T-cell (primary cell): ENCODE measurements around the gene ARHGAP6. TPM values are rescaled to one million over a fixed set of nuclear protein-coding genes. Genes with fewer than 3 reads are reported as not detected.

Source experiments
- ATAC-seq, 4 experiments: fragments of 200-7000 bp in 3 of 4; fragments of 150-1000 bp in 1 of 4; cut with Tn5 transposase; replicated peaks in 1 of 4; 1 replicate in 3 of 4; 2 replicates in 1 of 4; pipeline ENCODE4 v1.10.0; 2021; ENCODE audit warnings: moderate library complexity in 3 of 4, mild to moderate bottlenecking in 2 of 4, moderate number of reproducible peaks in 1 of 4
- CTCF ChIA-PET, 2 donors: fragments of 300-600 bp; sonication (Branson Sonifier 250); formaldehyde crosslinking; loops; one replicate each; lab custom pipeline; 2022; ENCODE audit warnings: antibody characterized with exemption in 2 of 2; lab: Charles Lee
- POLR2A ChIA-PET, 2 donors: fragments of 300-600 bp; sonication (Branson Sonifier 250); formaldehyde crosslinking; loops; one replicate each; lab custom pipeline; 2022; ENCODE audit warnings: antibody characterized with exemption in 2 of 2; lab: Charles Lee
- DNase-seq, 35 experiments: peaks; one replicate each; pipeline versions ENCODE4 v3.0.0 to v3.0.0-alpha.2; 2013 to 2023
- H3K27ac ChIP-seq: one replicate; pipeline ENCODE4 v1.5.1; 2013; ENCODE audit warnings: low read length
- H3K27me3 ChIP-seq, 2 experiments: replicated peaks in 1 of 2; 1 replicate in 1 of 2; 2 replicates in 1 of 2; pipeline versions ENCODE4 v1.6.1 to v1.7.0; 2013; ENCODE audit warnings: low read length in 1 of 2, mixed read lengths in 1 of 2; ENCODE audit not compliant: control insufficient read depth in 2 of 2, insufficient read depth in 2 of 2; ENCODE audit errors: extremely low read depth in 1 of 2
- H3K36me3 ChIP-seq, 2 donors: 1 replicate in 1 of 2; 2 replicates in 1 of 2; pipeline versions ENCODE4 v1.6.1 to v1.7.0; 2013; ENCODE audit warnings: low read length in 1 of 2; ENCODE audit not compliant: control insufficient read depth in 2 of 2, insufficient read depth in 1 of 2; ENCODE audit errors: extremely low read depth in 1 of 2
- H3K4me1 ChIP-seq, 2 experiments: 1 replicate in 1 of 2; 2 replicates in 1 of 2; pipeline versions ENCODE4 v1.6.1 to v1.7.0; 2013; ENCODE audit warnings: low read length in 2 of 2, mixed read lengths in 1 of 2; ENCODE audit not compliant: insufficient read depth in 2 of 2, control insufficient read depth in 1 of 2; ENCODE audit errors: extremely low read depth in 1 of 2
- H3K4me3 ChIP-seq, 2 donors: 1 replicate in 1 of 2; 2 replicates in 1 of 2; pipeline versions ENCODE4 v1.5.1 to v1.7.0; 2013; ENCODE audit warnings: mild to moderate bottlenecking in 2 of 2, low read length in 1 of 2, moderate library complexity in 1 of 2; ENCODE audit not compliant: control insufficient read depth in 1 of 2; ENCODE audit errors: extremely low read depth in 1 of 2
- H3K9me3 ChIP-seq: 2 replicates; pipeline ENCODE4 v1.7.0; 2013
- H3K27ac Mint-ChIP-seq, 2 donors: one replicate each; pipeline ENCODE4 v1.8.0; 2020 to 2021; ENCODE audit warnings: mild to moderate bottlenecking in 2 of 2, mixed read lengths in 2 of 2
- H3K27me3 Mint-ChIP-seq, 2 donors: one replicate each; pipeline ENCODE4 v1.8.0; 2021 to 2022; ENCODE audit warnings: mixed read lengths in 2 of 2
- H3K36me3 Mint-ChIP-seq: one replicate; pipeline ENCODE4 v1.8.0; 2021; ENCODE audit warnings: mixed read lengths
- H3K4me1 Mint-ChIP-seq, 3 donors: one replicate each; pipeline ENCODE4 v1.8.0; 2020 to 2022; ENCODE audit warnings: mixed read lengths in 3 of 3, mild to moderate bottlenecking in 1 of 3
- H3K4me3 Mint-ChIP-seq, 3 donors: one replicate each; pipeline ENCODE4 v1.8.0; 2020 to 2022; ENCODE audit warnings: mild to moderate bottlenecking in 3 of 3, mixed read lengths in 3 of 3, moderate library complexity in 3 of 3
- H3K9me3 Mint-ChIP-seq, 3 donors: one replicate each; pipeline ENCODE4 v1.8.0; 2020 to 2022; ENCODE audit warnings: mixed read lengths in 3 of 3
- WGBS: methylation state at CpG from one replicate; pipeline ENCODE4 v1.1.5; 2013; ENCODE audit warnings: missing lambda C conversion rate; ENCODE audit not compliant: insufficient coverage; 5-methylcytosine and 5-hydroxymethylcytosine counted together
- total RNA-seq, 35 experiments: library from RNA in 6 of 35; stranded (reverse) in 6 of 35; fragments of 120-200 nt in 1 of 35; gene quantifications; one replicate each; pipeline versions ENCODE4 v1.2.1 to v1.2.4 and lab custom pipeline; 2013 to 2026

The ARHGAP6 gene
- total RNA-seq, 5 donors from 2014 or later (not counting 1 experiment from before 2014, with no cell fraction given), result 0.09 to 0.13 (median 0.12) TPM; not detected in 2

DNA sequence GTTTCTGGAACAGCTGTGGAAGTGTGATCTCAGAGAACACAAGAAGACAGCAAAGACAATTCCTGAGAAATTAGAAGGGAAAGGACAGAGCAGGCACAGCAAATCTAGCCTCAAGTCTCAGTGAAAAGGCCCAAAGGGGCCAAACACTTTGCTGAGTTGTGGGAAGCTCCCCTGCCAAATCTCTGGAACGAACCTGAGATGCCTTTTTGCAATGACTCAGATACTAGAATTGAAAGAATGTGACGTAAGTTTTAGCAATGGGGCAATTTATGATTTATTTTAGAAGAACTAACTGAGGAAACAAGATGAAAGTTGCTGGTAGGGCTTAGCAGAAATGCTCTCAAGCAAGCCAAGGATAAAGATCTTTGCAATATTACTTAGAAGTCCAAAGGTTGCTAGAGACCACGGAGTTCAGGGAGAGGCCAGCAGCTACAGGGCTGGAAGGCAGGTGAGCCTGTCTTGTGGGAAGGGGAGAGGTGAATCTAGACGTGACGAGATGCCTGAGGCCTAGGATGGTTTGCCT lies 279.7 kb downstream of the ARHGAP6 start:
- Histone ChIP-seq H3K9me3 (no peaks in the 10 kb centered on the region), H3K27ac (no peak overlapping the region), H3K27me3 (no peaks in the 10 kb centered on the region), H3K4me3 (no peak overlapping the region), H3K4me1 (no peaks in the 10 kb centered on the region), H3K36me3 (no peaks in the 10 kb centered on the region)
- Mint-ChIP-seq H3K4me1 (no peaks in the 10 kb centered on the region), H3K36me3 (no peaks in the 10 kb centered on the region), H3K9me3 (no peaks in the 10 kb centered on the region), H3K27ac (no peak overlapping the region), H3K4me3 (no peak overlapping the region), H3K27me3 (peaks cover 0 to 11% of the 10 kb centered on the region in 2 donors)
- ChIA-PET POLR2A (no interaction called here), CTCF (no interaction called here)
- DNase-seq, result no peak
- WGBS, result 83% methylated on average over 1 of the region's 5 CpGs
- no peak for ATAC-seq

DNA sequence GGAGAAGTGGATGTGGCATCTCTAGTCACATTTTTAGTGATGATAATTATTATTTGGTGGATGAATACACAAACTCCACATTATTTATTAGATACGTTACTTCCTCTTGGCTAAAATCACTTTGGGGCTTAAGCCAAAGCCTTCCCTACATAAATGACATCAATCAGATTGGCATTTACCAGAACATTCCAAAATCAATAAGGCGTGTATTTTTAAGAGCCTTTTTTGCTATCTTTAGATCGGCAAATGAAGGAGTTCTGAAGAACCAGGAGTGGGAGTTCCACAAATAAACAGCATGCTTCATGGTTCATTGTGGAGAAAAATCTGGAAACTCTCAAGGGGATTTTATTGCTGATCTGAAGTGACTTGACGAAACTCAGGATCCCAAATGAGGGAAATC lies 282.8 kb downstream of the ARHGAP6 start:
- Mint-ChIP-seq H3K36me3 (no peaks in the 10 kb centered on the region), H3K4me3 (no peak overlapping the region), H3K4me1 (no peaks in the 10 kb centered on the region), H3K9me3 (no peaks in the 10 kb centered on the region), H3K27ac (no peak overlapping the region), H3K27me3 (peaks cover 0 to 15% of the 10 kb centered on the region in 2 donors)
- Histone ChIP-seq H3K4me1 (no peaks in the 10 kb centered on the region), H3K36me3 (no peaks in the 10 kb centered on the region), H3K4me3 (no peak overlapping the region), H3K27ac (no peak overlapping the region), H3K9me3 (no peaks in the 10 kb centered on the region), H3K27me3 (peaks cover 0 to 2% of the 10 kb centered on the region in 2 experiments)
- CTCF ChIA-PET, result no interaction called here
- DNase-seq (no peak), ATAC-seq (no peak)
- no CpG with 5 or more reads among the region's 4 CpGs for WGBS
- POLR2A ChIA-PET, result no interaction called here

DNA sequence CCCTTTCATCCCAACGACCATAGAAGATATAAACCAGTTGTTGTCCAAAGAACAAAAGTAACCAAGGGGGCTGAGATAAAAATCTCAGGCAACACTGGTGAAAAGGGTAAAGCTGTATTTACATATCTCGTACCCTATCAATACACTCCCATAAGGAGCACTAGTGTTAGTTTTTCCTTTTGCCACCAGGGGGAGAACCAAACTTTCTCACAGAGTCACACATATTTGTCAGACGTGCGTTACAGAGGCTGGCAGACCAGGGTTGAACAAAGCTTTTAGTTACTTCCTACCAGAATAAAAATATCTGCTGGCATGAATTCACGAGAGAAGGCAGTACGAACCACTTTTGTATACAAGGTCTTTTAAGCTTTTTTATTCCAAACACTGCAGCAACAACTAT lies 284.3 kb downstream of the ARHGAP6 start:
- H3K4me3 Mint-ChIP-seq, result no peak overlapping the region
- Histone ChIP-seq H3K36me3 (no peaks in the 10 kb centered on the region), H3K4me3 (no peak overlapping the region), H3K9me3 (no peaks in the 10 kb centered on the region), H3K27ac (no peak overlapping the region), H3K4me1 (no peaks in the 10 kb centered on the region), H3K27me3 (peaks cover 0 to 2% of the 10 kb centered on the region in 2 experiments)
- no peak for ATAC-seq
- H3K27me3 Mint-ChIP-seq, result peaks cover 0 to 15% of the 10 kb centered on the region in 2 donors
- ChIA-PET CTCF (no interaction called here), POLR2A (no interaction called here)
- H3K9me3 Mint-ChIP-seq, result no peaks in the 10 kb centered on the region
- H3K36me3 Mint-ChIP-seq, result no peaks in the 10 kb centered on the region
- no peaks in the 10 kb centered on the region for H3K4me1 Mint-ChIP-seq
- peak in 1 of 35 experiments; percentile 6 for DNase-seq
- no CpG with 5 or more reads among the region's 6 CpGs for WGBS
- H3K27ac Mint-ChIP-seq, result no peak overlapping the region

DNA sequence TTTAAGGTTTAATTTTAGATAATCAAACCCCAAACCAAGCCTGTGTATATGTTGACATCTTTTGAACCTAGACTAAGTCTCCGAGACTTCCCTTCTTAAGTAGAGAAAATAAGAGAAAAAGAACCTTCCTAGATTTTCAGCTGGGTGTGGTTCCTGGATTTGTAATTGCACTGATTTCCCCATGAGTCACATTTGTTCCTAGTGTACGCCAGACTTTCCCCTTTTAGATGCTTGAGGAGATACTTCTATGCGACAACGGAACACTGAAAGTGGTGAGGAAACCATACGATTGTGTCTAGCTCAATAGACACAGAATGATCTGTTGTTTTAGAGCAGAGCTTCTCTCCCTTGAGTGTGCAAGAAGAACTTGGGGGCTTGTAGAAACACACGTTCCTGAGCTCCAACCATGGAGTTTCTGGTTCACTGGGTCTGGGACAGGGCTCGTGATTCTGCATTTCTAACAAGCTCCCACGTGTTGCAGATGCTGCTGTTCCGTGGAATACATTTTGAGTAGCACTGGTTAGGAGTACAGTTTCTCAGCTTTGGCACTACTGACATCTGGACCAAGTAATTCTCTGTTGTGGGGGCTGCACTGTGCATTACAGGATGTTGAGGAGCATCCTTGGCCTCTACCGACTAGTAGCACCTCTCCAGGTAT lies 285.4 kb downstream of the ARHGAP6 start:
- Histone ChIP-seq H3K9me3 (no peaks in the 10 kb centered on the region), H3K27ac (no peak overlapping the region), H3K4me1 (no peaks in the 10 kb centered on the region), H3K36me3 (no peaks in the 10 kb centered on the region), H3K27me3 (peaks cover 0 to 2% of the 10 kb centered on the region in 2 experiments), H3K4me3 (no peak overlapping the region)
- ChIA-PET POLR2A (no interaction called here), CTCF (no interaction called here)
- ATAC-seq (no peak), DNase-seq (no peak)
- Mint-ChIP-seq H3K4me1 (no peaks in the 10 kb centered on the region), H3K27ac (no peak overlapping the region), H3K27me3 (peaks cover 0 to 20% of the 10 kb centered on the region in 2 donors), H3K4me3 (no peak overlapping the region), H3K9me3 (peaks cover 0 to 6% (median 0%) of the 10 kb centered on the region in 3 donors), H3K36me3 (no peaks in the 10 kb centered on the region)
- WGBS, result 70% methylated on average over 2 of the region's 10 CpGs

DNA sequence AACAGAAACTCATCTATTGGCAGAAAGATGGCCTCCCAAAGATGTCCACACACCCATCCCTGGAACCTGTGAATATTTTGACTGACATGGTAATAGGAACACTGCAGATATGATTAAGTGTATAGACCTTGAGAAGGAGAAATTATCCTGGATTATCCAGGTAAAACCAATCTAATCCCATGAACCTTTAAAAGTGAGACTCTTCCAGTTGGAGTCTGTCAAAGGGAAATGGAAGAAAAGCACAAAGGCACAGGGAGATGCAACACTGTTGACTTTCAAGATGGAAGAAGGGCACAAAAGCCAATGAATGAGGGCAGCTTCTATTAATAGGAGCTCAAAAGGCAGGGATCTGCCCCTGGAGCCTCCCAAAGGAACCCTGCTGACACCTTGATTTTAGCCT lies 289.6 kb downstream of the ARHGAP6 start:
- Histone ChIP-seq H3K36me3 (no peaks in the 10 kb centered on the region), H3K27me3 (peaks cover 0 to 2% of the 10 kb centered on the region in 2 experiments), H3K27ac (no peak overlapping the region), H3K4me3 (no peak overlapping the region), H3K9me3 (no peaks in the 10 kb centered on the region), H3K4me1 (no peaks in the 10 kb centered on the region)
- Mint-ChIP-seq H3K27ac (no peak overlapping the region), H3K36me3 (no peaks in the 10 kb centered on the region), H3K27me3 (peaks cover 0 to 15% of the 10 kb centered on the region in 2 donors), H3K4me3 (no peak overlapping the region), H3K4me1 (no peaks in the 10 kb centered on the region), H3K9me3 (peaks cover 0 to 6% (median 0%) of the 10 kb centered on the region in 3 donors)
- POLR2A ChIA-PET, result no interaction called here
- ATAC-seq, result no peak
- CTCF ChIA-PET, result no interaction called here
- DNase-seq, result no peak

DNA sequence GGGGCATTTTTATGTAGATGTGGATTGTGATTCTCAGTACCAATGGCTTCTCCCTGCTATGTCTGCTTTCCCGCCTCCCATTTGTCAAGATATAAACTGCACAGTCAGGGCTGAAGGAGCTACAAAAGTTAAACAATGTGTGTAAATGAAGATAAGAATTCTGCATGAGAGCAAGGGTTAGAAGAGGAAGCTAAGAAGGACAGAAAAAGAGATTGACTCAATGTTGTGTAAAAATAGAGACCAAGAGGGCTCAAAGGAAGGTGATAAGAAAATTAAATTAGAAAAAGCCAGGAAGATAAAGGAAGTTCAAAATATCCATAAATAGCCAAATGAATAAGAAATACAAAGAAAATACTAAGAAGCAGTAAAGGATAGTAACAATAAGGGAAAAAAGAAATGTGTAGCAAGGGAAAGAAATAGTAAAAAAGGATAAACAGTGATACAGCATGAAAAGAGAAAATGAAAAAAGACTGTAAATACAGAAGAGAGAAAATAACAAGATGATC lies 290.1 kb downstream of the ARHGAP6 start:
- Mint-ChIP-seq H3K9me3 (peaks cover 0 to 7% (median 0%) of the 10 kb centered on the region in 3 donors), H3K4me3 (no peak overlapping the region), H3K4me1 (no peaks in the 10 kb centered on the region), H3K36me3 (no peaks in the 10 kb centered on the region), H3K27ac (no peak overlapping the region), H3K27me3 (peaks cover 0 to 15% of the 10 kb centered on the region in 2 donors)
- peaks cover 0 to 2% of the 10 kb centered on the region in 2 experiments for H3K27me3 ChIP-seq
- DNase-seq (no peak), ATAC-seq (no peak)
- WGBS, result no CpG with 5 or more reads among the region's 1 CpG
- H3K27ac ChIP-seq, result no peak overlapping the region
- H3K4me3 ChIP-seq, result no peak overlapping the region
- ChIA-PET POLR2A (no interaction called here), CTCF (no interaction called here)
- no peaks in the 10 kb centered on the region for H3K36me3 ChIP-seq
- H3K4me1 ChIP-seq, result no peaks in the 10 kb centered on the region
- no peaks in the 10 kb centered on the region for H3K9me3 ChIP-seq
